WTC11 (cell line): ENCODE data around the gene AGBL1. TPM values are rescaled to one million over a fixed set of nuclear protein-coding genes. Genes with fewer than 3 reads are reported as not detected.

Source experiments
- ATAC-seq: fragments of 200-7000 bp; cut with Tn5 transposase; 2 replicates; pipeline ENCODE4 v1.10.0; 2021; ENCODE audit warnings: mild to moderate bottlenecking, moderate library complexity
- CTCF ChIA-PET: fragments of 300-600 bp; sonication (Branson Sonifier 250); formaldehyde crosslinking; loops from one replicate; lab custom pipeline; 2021; ENCODE audit warnings: antibody characterized with exemption; lab: Charles Lee
- POLR2A ChIA-PET: fragments of 350-600 bp; sonication (Branson Sonifier 250); formaldehyde crosslinking; loops from one replicate; lab custom pipeline; 2021; ENCODE audit warnings: antibody characterized with exemption; lab: Charles Lee
- DNase-seq: peaks from one replicate; pipeline ENCODE4 v3.0.0; 2021; ENCODE audit warnings: low spot score
- H3K27ac Mint-ChIP-seq: 2 replicates; pipeline ENCODE4 v1.8.0; 2021; ENCODE audit warnings: mixed read lengths
- H3K27me3 Mint-ChIP-seq: 2 replicates; pipeline ENCODE4 v1.8.0; 2021; ENCODE audit warnings: low read depth, mild to moderate bottlenecking, moderate library complexity, mixed read lengths
- H3K36me3 Mint-ChIP-seq: 2 replicates; pipeline ENCODE4 v1.8.0; 2021; ENCODE audit warnings: mixed read lengths
- H3K4me1 Mint-ChIP-seq: 2 replicates; pipeline ENCODE4 v1.8.0; 2022; ENCODE audit warnings: mixed read lengths
- H3K4me3 Mint-ChIP-seq: 2 replicates; pipeline ENCODE4 v1.8.0; 2021; ENCODE audit warnings: mild to moderate bottlenecking, moderate library complexity, mixed read lengths
- H3K9me3 Mint-ChIP-seq: 2 replicates; pipeline ENCODE4 v1.8.0; 2021; ENCODE audit warnings: mixed read lengths
- AFF4 ChIP-seq: sonication (generic); formaldehyde crosslinking; IDR thresholded peaks from 2 replicates; pipeline ENCODE4 v1.8.1; 2023; ENCODE audit warnings: mild to moderate bottlenecking, missing genetic modification reagents, borderline replicate concordance
- AR ChIP-seq: fragments of 250-450 bp; sonication (Bioruptor Pico); IDR thresholded peaks from 2 replicates; pipeline ENCODE4 v1.9.0; 2021; ENCODE audit warnings: mild to moderate bottlenecking
- ATF1 ChIP-seq: sonication (generic); formaldehyde crosslinking; IDR thresholded peaks from 2 replicates; pipeline ENCODE4 v1.8.1; 2023; ENCODE audit warnings: mild to moderate bottlenecking, moderate library complexity, missing genetic modification reagents
- CDX4 ChIP-seq: fragments of 250-450 bp; sonication (Bioruptor Pico); IDR thresholded peaks from 2 replicates; pipeline ENCODE4 v1.9.0; 2021; ENCODE audit warnings: moderate library complexity, mild to moderate bottlenecking, inconsistent platforms, borderline replicate concordance
- CREM ChIP-seq: sonication (generic); formaldehyde crosslinking; IDR thresholded peaks from 2 replicates; pipeline ENCODE4 v1.8.1; 2022; ENCODE audit warnings: mild to moderate bottlenecking, missing genetic modification reagents, moderate library complexity
- E2F4 ChIP-seq: sonication (generic); formaldehyde crosslinking; IDR thresholded peaks from 2 replicates; pipeline ENCODE4 v1.8.1; 2022; ENCODE audit warnings: low read depth, mild to moderate bottlenecking, moderate library complexity, missing genetic modification reagents, borderline replicate concordance
- E2F5 ChIP-seq: sonication (generic); formaldehyde crosslinking; IDR thresholded peaks from 2 replicates; pipeline ENCODE4 v1.8.1; 2022; ENCODE audit warnings: mild to moderate bottlenecking, moderate library complexity, missing genetic modification reagents
- KAT7 ChIP-seq: sonication (generic); formaldehyde crosslinking; IDR thresholded peaks from 2 replicates; pipeline ENCODE4 v1.8.1; 2023; ENCODE audit warnings: missing genetic modification reagents, mild to moderate bottlenecking, borderline replicate concordance
- MYBL2 ChIP-seq: sonication (generic); formaldehyde crosslinking; IDR thresholded peaks from 2 replicates; pipeline ENCODE4 v1.8.1; 2023; ENCODE audit warnings: mild to moderate bottlenecking, moderate library complexity, missing genetic modification reagents
- NFATC4 ChIP-seq: fragments of 250-450 bp; sonication (Bioruptor Pico); IDR thresholded peaks from 2 replicates; pipeline ENCODE4 v1.9.0; 2021; ENCODE audit warnings: mild to moderate bottlenecking
- USF1 ChIP-seq: sonication (generic); formaldehyde crosslinking; IDR thresholded peaks from 2 replicates; pipeline ENCODE4 v1.8.0; 2022; ENCODE audit warnings: mild to moderate bottlenecking, missing genetic modification reagents
- ZBTB21 ChIP-seq: sonication (generic); formaldehyde crosslinking; IDR thresholded peaks from 2 replicates; pipeline ENCODE4 v1.8.1; 2023; ENCODE audit warnings: mild to moderate bottlenecking, missing genetic modification reagents, borderline replicate concordance
- ZNF232 ChIP-seq: sonication (generic); formaldehyde crosslinking; IDR thresholded peaks from 2 replicates; pipeline ENCODE4 v1.8.0; 2022; ENCODE audit warnings: mild to moderate bottlenecking, missing genetic modification reagents
- total RNA-seq: library from RNA; stranded (reverse); gene quantifications from 3 replicates; pipeline ENCODE4 v1.2.3, GENCODE V29; 2021

AGBL1 gene
- total RNA-seq, 1 experiment from 2014 or later, result not detected

GRCh38 chr15:86044981-86045380, 34.7 kb upstream of the AGBL1 start (continued):
- TF ChIP-seq ZNF232 (CRISPR knock-in tag) (no peak), E2F4 (CRISPR knock-in tag) (no peak)

GRCh38 chr15:86054338-86054737, 25.3 kb upstream of the AGBL1 start:
- no peaks in the 10 kb centered on the region for H3K36me3 Mint-ChIP-seq
- DNase-seq (no peak), ATAC-seq (no peak)
- CTCF ChIA-PET, result no interaction called here
- H3K27ac Mint-ChIP-seq, result no peak overlapping the region
- no peaks in the 10 kb centered on the region for H3K27me3 Mint-ChIP-seq
- no peaks in the 10 kb centered on the region; the same call in 1 of the 2 replicates for H3K4me1 Mint-ChIP-seq
- no peak overlapping the region for H3K4me3 Mint-ChIP-seq
- TF ChIP-seq USF1 (CRISPR knock-in tag), result no peak
- no peak for TF ChIP-seq ATF1 (CRISPR knock-in tag)
- TF ChIP-seq NFATC4 (CRISPR knock-in tag), result no peak
- TF ChIP-seq AR, result no peak
- no peak for TF ChIP-seq CREM
- no peak for TF ChIP-seq AFF4 (CRISPR knock-in tag)
- no peak for TF ChIP-seq E2F5 (CRISPR knock-in tag)
- TF ChIP-seq, all 79 proteins: peak for 0
- no peaks in the 10 kb centered on the region for H3K9me3 Mint-ChIP-seq
- POLR2A ChIA-PET, result no interaction called here

- DNase-seq, result no peak
- H3K27ac Mint-ChIP-seq, result no peak overlapping the region
- no peak overlapping the region for H3K4me3 Mint-ChIP-seq
- POLR2A ChIA-PET, result no interaction called here
- no peaks in the 10 kb centered on the region for H3K4me1 Mint-ChIP-seq
- no peak for TF ChIP-seq ZBTB21
- no peak for TF ChIP-seq CDX4
- no peak for TF ChIP-seq ATF1 (CRISPR knock-in tag)
- no peak for TF ChIP-seq ZNF232 (CRISPR knock-in tag)
- TF ChIP-seq NFATC4 (CRISPR knock-in tag), result no peak
- TF ChIP-seq KAT7, result no peak
- TF ChIP-seq MYBL2, result no peak
- no peaks in the 10 kb centered on the region for H3K9me3 Mint-ChIP-seq
- H3K36me3 Mint-ChIP-seq, result no peaks in the 10 kb centered on the region
- no peaks in the 10 kb centered on the region for H3K27me3 Mint-ChIP-seq
- ATAC-seq, result no peak
- CTCF ChIA-PET, result interaction anchor here (1.6 kb wide), 1 partner anchor 24 kb away, joined by 3 read pairs; the partner anchor contains the start of gene AGBL1
These were observed 24.0 kb upstream of the AGBL1 start for GRCh38 chr15:86055688-86056087.
